ENCODE results near the gene PPFIA1. TPM values are rescaled to one million over a fixed set of nuclear protein-coding genes. Genes with fewer than 3 reads are reported as not detected.
A peak's percentile ranks its signal among the peaks of the same experiment; 100 is the strongest.
"Not testable (repeated sequence)": the region's sequence is repeated elsewhere in the genome, so short reads cannot be mapped to it uniquely, and the experiment has no call there.

PPFIA1 gene
- total and polyA plus RNA-seq, 7 donors = 13.2 to 62.1 (median 43.4) TPM

GRCh38 chr11:70325824-70326223 is 55.3 kb downstream of the PPFIA1 start:
- 78 to 90% methylated on average over 3 of the region's 3 CpGs for WGBS, 2 donors
- Histone ChIP-seq H3K4me1 (peaks cover 0 to 32% (median 13%) of the 10 kb centered on the region in 4 donors), H3K9me3 (no peaks in the 10 kb centered on the region), H3K27me3 (no peaks in the 10 kb centered on the region), H3K4me3 (no peak overlapping the region), H3K27ac (peak overlapping the region; percentile 20 to 71 (median 59)), H3K36me3 (peaks cover 0 to 53% (median 21%) of the 10 kb centered on the region in 4 donors)
- no peak for DNase-seq
- TF ChIP-seq EP300 (IDR thresholded peaks at IDR 0.05) (no peak), POLR2A (IDR thresholded peaks at IDR 0.05) (no peak), POLR2AphosphoS5 (IDR thresholded peaks at IDR 0.05) (no peak)
- TF ChIP-seq, protein P1, sequence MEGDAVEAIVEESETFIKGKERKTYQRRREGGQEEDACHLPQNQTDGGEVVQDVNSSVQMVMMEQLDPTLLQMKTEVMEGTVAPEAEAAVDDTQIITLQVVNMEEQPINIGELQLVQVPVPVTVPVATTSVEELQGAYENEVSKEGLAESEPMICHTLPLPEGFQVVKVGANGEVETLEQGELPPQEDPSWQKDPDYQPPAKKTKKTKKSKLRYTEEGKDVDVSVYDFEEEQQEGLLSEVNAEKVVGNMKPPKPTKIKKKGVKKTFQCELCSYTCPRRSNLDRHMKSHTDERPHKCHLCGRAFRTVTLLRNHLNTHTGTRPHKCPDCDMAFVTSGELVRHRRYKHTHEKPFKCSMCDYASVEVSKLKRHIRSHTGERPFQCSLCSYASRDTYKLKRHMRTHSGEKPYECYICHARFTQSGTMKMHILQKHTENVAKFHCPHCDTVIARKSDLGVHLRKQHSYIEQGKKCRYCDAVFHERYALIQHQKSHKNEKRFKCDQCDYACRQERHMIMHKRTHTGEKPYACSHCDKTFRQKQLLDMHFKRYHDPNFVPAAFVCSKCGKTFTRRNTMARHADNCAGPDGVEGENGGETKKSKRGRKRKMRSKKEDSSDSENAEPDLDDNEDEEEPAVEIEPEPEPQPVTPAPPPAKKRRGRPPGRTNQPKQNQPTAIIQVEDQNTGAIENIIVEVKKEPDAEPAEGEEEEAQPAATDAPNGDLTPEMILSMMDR (IDR thresholded peaks at IDR 0.05) = no peak
- intact Hi-C loops (cut with DNase I) = loop anchor here (2.0 to 5.0 kb wide), 2 partner anchors 55 to 76 kb away; partner anchors contain the start of gene PPFIA1

- Histone ChIP-seq H3K9me3 (no peaks in the 10 kb centered on the region), H3K27me3 (no peaks in the 10 kb centered on the region), H3K4me1 (peaks cover 0 to 32% (median 13%) of the 10 kb centered on the region in 4 donors), H3K27ac (peak overlapping the region; percentile 20 to 71 (median 59)), H3K36me3 (peaks cover 0 to 58% (median 24%) of the 10 kb centered on the region in 4 donors), H3K4me3 (no peak overlapping the region)
- WGBS, 2 donors = 68 to 76% methylated on average over 6 of the region's 6 CpGs
- peak; percentile 75 for DNase-seq
- intact Hi-C loops (cut with DNase I) = loop anchor here (2.0 to 5.0 kb wide), 2 partner anchors 56 to 76 kb away; partner anchors contain the start of gene PPFIA1
- no peak for TF ChIP-seq EP300 (IDR thresholded peaks at IDR 0.05)
- peak; percentile 48 to 57 (median 50) for TF ChIP-seq POLR2AphosphoS5 (IDR thresholded peaks at IDR 0.05)
Observed at GRCh38 chr11:70326365-70326811, 55.9 kb downstream of the PPFIA1 start.

DNA sequence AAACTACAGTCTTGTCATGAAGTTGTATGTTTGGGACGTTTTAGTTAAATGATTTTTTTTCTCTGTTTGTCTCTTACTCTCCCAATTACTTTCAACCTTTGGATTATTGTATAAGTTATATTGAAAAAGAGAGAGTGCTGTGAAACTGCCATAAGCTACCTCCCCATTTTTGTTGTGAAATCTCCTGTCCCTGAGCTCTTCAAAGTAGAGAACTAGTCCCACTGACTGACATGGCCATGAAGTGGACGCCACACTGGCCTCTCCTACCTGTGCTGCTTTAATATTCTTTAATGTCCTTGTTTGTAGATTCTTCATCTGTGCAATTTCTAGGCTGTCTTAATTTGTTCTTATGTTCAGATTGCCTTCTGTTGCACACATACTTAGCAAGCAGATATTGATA is 56.3 kb downstream of the PPFIA1 start:
- Histone ChIP-seq H3K27me3 (no peaks in the 10 kb centered on the region), H3K4me1 (peaks cover 0 to 32% (median 13%) of the 10 kb centered on the region in 4 donors), H3K27ac (peak overlapping the region; percentile 20 to 71 (median 59)), H3K4me3 (no peak overlapping the region), H3K9me3 (no peaks in the 10 kb centered on the region), H3K36me3 (peaks cover 0 to 63% (median 28%) of the 10 kb centered on the region in 4 donors)
- intact Hi-C loops (cut with DNase I) = loop anchor here (2.0 to 5.0 kb wide), 2 partner anchors 56 to 75 kb away; partner anchors contain the start of gene PPFIA1
- no peak for TF ChIP-seq POLR2A (IDR thresholded peaks at IDR 0.05)
- no peak for TF ChIP-seq POLR2AphosphoS5 (IDR thresholded peaks at IDR 0.05)
- no peak for TF ChIP-seq EP300 (IDR thresholded peaks at IDR 0.05)
- TF ChIP-seq, protein P1 (IDR thresholded peaks at IDR 0.05) = no peak
- 66 to 86% methylated on average over 2 of the region's 2 CpGs for WGBS, 2 donors
- DNase-seq = no peak

- no peak overlapping the region for H3K27ac ChIP-seq
- WGBS, 2 donors = 90 to 96% methylated on average over 10 of the region's 10 CpGs
- no peaks in the 10 kb centered on the region for H3K9me3 ChIP-seq
- no peaks in the 10 kb centered on the region for H3K27me3 ChIP-seq
- peaks cover 0 to 72% (median 33%) of the 10 kb centered on the region in 4 donors for H3K36me3 ChIP-seq
- H3K4me1 ChIP-seq = peaks cover 0 to 32% (median 13%) of the 10 kb centered on the region in 4 donors
- intact Hi-C loops (cut with DNase I) = loop anchor here (2.0 to 5.0 kb wide), 2 partner anchors 57 to 75 kb away; partner anchors contain the start of gene PPFIA1
- no peak overlapping the region for H3K4me3 ChIP-seq
- TF ChIP-seq, protein P1 (IDR thresholded peaks at IDR 0.05) = no peak
- no peak for TF ChIP-seq EP300 (IDR thresholded peaks at IDR 0.05)
- TF ChIP-seq POLR2A (IDR thresholded peaks at IDR 0.05) = no peak
- no peak for TF ChIP-seq POLR2AphosphoS5 (IDR thresholded peaks at IDR 0.05)
- DNase-seq = no peak
Observed at GRCh38 chr11:70327717-70328116, 57.2 kb downstream of the PPFIA1 start.

- Histone ChIP-seq H3K27me3 (no peaks in the 10 kb centered on the region), H3K9me3 (no peaks in the 10 kb centered on the region), H3K27ac (no peak overlapping the region), H3K4me1 (peaks cover 0 to 29% (median 10%) of the 10 kb centered on the region in 4 donors), H3K36me3 (peaks cover 0 to 80% (median 38%) of the 10 kb centered on the region in 4 donors), H3K4me3 (no peak overlapping the region)
- no peak for TF ChIP-seq EP300 (IDR thresholded peaks at IDR 0.05)
- TF ChIP-seq, protein P1 (IDR thresholded peaks at IDR 0.05) = no peak
- TF ChIP-seq POLR2A (IDR thresholded peaks at IDR 0.05) = no peak
- no peak for TF ChIP-seq POLR2AphosphoS5 (IDR thresholded peaks at IDR 0.05)
- DNase-seq = no peak
- intact Hi-C loops (cut with DNase I) = loop anchor here (5.0 kb wide), 1 partner anchor 74 kb away; no protein-coding TSS in a partner anchor
- WGBS, 2 donors = 89 to 91% methylated on average over 4 of the region's 4 CpGs
Observed at GRCh38 chr11:70328556-70328955, 58.1 kb downstream of the PPFIA1 start.

DNA sequence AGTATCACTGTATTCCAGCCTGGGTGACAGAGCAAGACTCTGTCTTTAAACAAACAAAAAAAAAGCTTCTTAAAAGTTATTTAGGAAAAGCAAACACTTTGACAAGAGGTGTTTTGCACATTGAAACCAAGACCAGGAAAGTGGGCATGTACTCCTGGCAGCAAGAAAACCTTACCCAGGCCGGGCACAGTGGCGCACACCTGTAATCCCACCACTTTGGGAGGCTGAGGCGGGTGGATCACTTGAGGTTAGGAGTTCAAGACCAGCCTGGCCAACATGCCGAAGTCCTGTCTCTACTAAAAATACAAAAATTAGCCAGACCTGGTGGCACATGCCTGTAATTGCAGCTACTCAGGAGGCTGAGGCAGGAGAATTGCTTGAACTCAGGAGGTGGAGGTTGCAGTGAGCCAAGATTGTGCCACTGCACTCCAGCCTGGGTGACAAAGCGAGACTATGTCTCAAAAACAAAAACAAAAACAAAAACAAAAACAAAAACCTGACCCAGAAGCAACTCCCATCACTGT is 60.9 kb downstream of the PPFIA1 start:
- whole genome bisulfite sequencing, 2 donors = 88 to 94% methylated on average over 5 of the region's 5 CpGs
- H3K4me1 ChIP-seq; H3K4me3 ChIP-seq; H3K27me3 ChIP-seq; H3K9me3 ChIP-seq; intact Hi-C loops (cut with DNase I); H3K27ac ChIP-seq; DNase-seq: not testable (repeated sequence)
- peaks cover 13 to 95% (median 56%) of the 10 kb centered on the region in 4 donors for H3K36me3 ChIP-seq

Data from sigmoid colon (tissue), 7 donors.